Stimulated activated CD8-positive, alpha-beta memory T cell treated with anti-CD3 and anti-CD28 coated beads, Interleukin-2, amount 100 ng/mL, for 1 hour (primary cell): ENCODE measurements around the gene NFYC.

ENCODE experiments used
- DNase-seq, 2 donors: peaks; one replicate each; pipeline ENCODE4 v3.0.0-alpha.2; 2020; ENCODE audit warnings: low read depth in 2 of 2

Gene NFYC

GRCh38 chr1:40783001-40783905 lies 91.7 kb downstream of the NFYC start, which contains the start of gene KCNQ4:
TSS of gene KCNQ4 (plus strand) at chr1:40783787. CDS start at chr1:40784094, 307 bp downstream.
- DNase-seq: no peak

GRCh38 chr1:40784141-40784770 lies 92.8 kb downstream of the NFYC start:
- DNase-seq: no peak

GRCh38 chr1:40784771-40785151 lies 93.3 kb downstream of the NFYC start:
- no peak for DNase-seq

DNA sequence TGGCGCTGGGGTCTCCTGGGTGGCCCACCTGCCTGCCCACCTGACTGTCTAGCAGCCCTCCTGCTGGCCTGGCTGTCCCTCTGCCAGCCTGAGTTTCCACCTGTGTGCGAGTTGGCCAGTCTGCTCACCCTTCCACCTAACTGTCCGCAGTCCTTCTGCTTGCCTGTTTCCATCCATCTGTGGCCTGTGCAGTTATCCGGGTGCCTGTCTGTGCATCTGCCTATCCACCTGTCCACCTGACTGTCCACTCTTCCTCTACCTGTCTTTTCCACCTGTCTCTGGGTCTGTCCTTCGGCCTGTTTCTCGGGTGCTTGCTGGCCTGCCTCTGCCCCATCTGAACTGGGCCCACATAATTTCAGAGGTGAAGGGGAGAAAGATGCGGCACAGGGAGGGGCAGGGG lies 93.9 kb downstream of the NFYC start:
- DNase-seq: no peak

DNA sequence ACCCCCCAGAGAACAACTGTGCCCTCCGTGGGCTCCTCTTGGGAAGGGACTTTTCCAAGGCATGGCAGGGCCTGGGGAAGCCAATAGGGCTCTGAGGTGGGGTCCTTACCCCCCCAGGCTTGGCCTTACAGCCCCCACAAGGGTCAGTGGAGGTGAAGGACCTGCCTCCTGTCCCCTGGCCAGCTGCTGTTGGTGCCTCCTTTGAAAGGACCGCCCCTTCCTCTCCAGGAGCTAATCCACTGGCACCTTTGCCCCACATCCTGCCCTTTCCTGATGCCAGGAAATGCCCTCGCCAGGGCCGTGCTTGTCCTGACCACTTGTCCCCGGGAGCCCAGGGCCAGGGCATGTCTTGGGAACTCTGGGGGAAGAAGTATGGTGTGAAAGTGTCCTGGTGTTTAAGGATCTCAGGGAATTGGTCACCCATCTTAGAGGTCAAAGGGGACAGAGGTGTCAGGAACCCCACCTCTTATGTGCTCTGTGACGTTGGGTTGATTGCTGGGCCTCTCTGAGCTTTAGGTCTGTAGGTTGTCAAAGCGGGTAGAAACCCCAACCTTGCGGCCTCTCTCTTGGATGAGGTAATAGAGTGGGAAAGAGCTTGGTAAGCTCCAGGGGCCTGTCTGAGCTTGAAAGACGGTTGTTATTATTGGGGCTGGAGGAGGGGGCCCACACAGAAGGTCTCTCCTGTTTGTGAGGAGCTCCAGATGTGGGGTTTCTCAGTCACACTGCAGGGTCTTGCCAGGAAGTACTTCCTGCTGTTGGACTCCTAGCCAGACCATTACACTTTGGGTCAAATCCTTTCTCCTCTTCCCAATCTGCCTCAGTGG lies 94.9 kb downstream of the NFYC start:
- DNase-seq: no peak

GRCh38 chr1:40786995-40787705 lies 95.6 kb downstream of the NFYC start:
- DNase-seq: no peak

DNA sequence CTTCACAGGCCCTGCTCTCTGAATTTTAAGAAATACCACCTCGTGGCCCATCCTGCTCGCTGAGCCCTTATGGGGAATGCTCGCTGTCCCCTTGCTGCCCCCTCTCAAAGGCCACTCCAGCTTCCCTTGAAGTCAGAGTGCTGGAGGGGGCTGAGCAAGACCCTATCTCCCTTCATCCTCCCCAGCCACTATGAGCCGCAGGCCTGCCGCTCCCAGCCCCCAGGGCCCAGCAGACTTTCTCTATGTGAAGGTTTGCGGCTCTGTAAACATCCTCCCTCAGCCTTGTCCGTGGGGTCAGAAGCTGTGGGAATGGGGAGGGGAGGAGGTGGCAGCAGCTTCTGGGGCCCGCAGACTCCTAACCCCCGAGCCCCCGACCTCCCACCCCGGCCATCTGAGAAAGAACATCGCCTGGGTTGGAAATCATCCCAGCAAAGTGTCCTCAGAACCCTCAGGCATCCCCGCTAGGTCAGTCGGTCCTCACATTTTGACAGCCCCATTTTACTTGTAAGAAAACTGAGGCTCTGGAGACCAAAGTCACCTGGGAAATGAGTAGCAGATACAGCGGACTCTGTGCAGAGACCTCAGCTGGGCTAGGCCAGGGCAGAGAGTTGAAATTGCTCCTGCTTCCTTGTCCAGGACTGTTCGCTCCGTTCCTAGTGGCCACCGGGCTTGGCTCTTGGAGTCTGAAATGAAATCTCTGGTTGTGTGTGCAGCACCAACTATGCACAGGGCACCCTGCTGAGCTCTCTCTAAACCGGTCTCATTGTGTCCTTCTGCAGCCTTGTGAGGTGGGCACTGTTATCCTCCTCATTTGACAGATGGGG lies 96.4 kb downstream of the NFYC start:
- no peak for DNase-seq

DNA sequence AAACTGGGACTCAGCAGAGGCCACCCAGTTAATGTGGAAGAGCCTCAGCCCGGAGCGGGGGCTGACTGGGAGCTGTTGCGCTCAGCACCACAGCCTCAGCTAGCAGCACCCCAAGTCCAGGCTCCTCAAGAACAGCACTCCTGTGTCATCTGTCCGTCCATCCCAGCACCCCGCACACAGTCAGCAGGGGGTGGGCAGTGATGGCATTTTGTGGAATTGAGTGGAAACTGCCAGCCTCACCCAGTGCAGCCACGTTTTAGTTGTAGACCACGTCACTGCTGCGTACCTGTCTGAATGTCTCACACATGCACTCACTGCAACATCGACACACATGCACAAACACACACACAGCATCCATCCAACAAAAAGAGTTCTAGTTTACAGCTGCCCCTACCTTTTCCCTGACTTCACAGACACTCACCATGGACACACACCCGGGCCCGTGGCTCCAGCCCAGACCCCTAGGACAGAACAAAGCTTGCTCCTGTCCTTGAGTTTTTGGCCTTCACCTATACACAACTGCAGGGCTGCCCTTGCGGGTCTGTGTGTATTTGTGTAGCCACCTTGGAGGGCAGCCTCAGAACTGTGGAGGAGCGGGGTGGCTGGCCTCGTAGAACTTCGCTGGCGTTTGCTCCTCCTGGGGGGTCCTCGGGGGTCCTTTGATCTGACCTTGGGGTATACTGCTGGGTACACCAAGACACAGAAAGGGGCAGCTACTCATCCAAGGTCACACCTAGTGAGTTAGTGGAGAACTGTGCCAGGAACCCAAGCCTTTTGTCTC lies 97.2 kb downstream of the NFYC start:
- no peak for DNase-seq

DNA sequence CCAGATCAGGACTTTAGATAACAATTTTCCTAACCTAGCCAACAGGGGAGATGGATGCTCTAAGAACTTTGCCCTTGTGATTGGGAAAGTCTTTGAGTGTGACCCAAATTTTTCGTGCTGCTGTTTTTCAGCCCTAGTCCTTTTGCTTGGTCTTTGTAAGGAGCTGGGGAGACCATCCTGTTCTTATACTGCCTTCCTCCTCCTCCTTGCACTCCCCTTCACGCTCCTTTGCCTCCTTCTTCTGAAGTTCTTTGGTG lies 97.8 kb downstream of the NFYC start:
- no peak for DNase-seq

DNA sequence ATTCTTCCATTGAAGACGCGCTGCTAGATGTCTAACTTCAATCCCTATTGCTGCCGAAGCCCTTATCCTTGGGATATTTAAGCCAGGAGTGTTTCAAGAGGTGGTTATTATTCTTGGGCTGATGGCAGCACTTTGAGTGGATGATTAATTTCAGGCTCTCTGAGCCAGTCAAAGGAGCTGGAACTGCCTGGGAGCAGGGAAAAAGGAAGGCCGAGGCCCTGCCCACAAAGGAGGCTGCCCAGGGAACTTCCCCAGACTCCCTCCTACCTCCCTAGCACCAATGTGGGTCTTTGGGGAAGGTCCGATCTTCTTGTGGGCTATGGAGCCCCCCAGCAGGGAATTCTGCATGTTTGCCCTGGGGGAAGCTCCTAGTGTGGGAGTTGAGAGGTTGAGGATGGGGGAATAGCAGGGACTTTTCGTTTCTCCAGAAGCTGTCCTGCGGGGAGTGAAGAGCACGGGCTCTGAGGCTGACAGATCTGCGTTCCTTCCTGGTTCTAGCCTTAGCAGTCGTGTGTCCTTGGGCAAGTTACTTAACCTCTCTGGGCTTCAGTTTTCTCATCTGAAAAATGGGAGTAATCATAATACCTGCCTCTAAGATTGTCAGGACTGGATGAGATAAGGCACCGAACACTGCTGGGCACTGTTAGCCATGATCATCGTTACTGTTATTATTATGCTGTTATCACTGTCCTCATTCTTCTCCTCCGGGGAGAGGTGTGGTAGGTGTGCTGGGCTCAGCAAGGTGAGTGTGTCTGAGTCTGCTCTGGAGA lies 98.3 kb downstream of the NFYC start:
- DNase-seq: no peak

DNA sequence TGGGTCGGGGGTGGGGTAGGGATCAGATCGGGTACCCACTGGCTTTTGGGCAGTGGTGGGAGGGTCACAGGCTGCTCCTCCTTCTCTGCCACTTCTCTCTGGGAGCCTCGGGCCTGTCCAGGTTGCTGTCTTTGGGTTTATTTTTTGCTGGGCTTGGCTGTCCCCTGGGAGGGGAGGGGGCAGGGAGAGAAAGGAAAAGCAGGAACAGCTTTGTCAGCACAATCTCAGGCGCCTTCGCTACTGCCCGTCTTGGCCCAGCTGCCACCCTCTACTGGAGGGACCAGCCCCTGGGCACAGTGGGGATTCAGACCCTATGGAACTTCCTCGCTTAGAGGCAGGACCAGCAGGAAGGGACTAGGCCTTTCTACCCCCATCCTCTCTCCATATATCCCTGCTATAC lies 100.5 kb downstream of the NFYC start:
- DNase-seq: no peak

DNA sequence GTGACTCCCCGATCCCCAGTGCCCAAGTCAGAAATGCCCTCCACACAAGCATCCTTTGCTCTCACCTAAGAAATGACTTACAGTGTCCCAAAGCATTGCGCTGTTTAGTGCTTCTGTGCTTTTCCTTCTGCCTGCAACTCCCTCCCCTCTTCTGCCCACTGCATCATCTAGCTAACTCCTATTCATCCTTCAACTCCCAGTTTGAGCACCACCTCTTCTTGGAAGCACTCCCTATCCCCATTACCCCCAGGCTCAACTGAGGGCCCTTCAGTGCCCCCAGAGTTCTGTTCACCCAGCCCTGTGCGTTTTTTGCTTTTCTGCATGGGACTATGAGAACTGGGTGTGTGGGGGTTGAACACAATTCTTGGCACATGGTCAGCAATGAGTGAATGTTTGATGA lies 102.1 kb downstream of the NFYC start:
- DNase-seq: no peak

- DNase-seq: no peak
Observed at GRCh38 chr1:40794048-40794447, 102.5 kb downstream of the NFYC start.

DNA sequence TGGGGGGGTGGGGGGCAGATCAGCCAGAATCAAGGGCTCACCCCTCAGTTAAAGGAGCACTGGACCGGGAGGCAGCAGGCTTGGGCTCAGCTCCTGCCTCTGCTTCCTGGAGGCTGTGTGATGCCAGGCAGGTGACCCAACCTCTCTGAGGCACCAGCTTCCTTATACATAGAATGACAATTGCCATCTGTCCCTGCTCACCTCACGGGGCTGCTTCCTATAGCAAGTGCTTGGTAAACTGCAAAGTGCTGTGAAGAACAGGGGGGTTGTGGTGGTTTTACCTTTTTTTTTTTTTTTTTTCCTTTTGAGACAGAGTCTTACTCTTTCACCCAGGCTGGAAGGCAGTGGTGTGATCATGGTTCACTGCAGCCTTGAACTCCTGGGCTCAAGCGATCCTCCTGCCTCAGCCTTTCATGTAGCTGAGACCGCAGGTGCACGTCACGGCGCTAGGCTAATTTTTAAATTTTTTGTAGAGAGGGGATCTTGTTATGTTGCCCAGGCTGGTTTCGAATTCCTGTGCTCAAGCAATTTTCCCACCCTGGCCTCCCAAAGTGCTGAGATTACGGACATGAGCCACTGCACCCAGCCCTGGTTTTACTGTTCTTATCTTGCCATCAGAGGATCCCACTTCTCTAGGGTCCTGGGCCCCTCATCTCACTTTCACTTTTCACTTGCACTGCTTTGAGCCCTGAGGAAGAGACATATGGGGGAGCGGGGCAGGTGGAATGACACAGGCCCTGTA lies 103.6 kb downstream of the NFYC start:
- DNase-seq: no peak

DNA sequence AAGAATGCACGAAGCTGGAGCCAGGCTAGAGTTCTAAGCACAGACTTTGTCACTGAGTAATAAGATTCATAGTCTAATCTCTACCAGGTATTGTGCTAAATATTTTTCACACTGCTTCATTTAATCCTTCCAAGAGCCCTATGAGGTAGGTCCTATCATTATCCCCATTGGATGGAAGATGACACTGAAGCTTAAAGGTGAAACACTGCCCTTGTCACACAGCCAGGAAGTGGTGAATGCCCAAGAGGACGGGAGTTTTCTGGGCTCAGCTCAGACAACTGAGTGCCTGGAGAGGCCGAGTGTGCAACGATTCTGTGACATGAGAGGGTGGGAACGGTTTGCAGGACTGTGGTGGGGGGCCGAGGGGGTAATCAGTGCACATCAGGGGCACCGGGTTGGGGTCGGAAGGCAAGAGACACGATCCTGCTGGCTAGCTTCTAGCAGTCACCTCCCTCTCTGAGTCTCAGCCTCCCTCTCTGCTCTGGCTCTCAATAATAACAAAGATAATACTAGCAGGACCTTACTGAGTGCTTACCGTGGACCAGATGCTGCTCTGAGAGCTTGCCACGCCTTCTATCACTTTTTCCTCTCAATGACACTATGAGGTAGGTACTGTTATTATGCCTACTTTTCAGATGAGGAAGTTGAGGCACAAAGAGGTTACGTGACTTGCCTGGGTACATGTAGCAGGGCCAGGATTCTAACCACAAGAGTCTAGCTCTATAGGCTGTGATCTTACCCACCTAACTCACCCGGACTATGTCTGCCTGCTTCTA lies 104.5 kb downstream of the NFYC start:
- no peak for DNase-seq

DNA sequence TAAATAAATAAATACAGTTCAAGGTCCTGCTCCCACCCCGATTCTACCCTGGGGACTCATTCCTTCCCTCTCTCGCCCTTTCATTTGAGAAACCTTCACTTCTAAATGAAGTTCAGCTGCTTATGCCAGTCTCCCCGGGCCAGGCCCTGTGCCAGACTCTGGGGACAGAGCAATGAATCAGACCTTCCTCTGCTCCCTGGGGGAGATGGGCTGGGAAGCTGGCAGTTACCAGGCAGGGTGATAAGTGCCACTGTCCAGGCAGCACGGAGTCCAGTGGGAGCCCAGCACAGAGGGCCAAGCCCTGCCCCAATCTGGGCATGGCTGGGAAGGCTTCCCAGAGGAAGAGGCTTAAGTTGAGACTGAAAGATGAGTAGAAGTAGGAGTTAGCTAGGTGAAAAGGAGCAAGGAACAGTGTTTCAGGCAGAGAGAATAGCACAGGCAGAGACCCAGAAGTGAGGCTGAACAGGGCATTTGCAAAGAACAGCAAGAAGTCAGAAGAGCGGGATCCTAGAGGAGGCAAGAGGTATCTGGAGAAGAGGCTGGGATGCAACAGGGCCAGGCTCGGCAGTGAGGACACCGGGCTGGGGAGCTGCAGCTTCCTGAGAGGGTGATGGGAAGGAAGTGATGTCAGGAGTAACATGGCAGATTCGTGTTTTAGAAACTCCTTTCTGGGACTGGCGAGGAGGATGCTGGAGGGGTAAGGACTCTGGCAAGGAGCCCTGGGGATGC lies 105.6 kb downstream of the NFYC start:
- DNase-seq: no peak

DNA sequence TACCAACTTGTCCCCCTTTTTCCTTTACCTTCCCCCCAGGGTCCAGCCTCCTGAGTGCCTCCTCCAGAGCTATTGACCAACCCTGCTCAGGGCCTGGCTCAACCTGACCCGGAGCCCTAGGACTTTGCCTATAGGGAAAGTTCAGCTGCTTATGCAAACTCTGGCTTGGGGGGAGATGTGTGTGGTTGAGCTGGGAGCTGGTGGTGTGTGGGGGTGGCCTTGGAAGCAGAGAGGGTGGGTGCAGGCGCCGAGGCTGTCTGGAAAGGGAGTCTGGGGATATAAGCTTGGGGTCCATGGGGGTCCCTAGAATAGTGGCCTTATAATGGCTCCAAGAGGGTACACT lies 106.1 kb downstream of the NFYC start:
- DNase-seq: no peak
